ENCODE results near the gene ADORA2A.

Gene ADORA2A

GRCh38 chr22:24427500-24428164, at the start of gene ADORA2A:
ADORA2A (plus strand) TSS chr22:24427599; CDS start chr22:24433405, 5,806 bp downstream.
- DNase-seq (ENCODE audit: low read depth in 4 of 4, low spot score in 1 of 4) = peak in 3 of 4 experiments; percentile 40 to 77 (median 75)

GRCh38 chr22:24379536-24379935, 47.9 kb upstream of the ADORA2A start:
- no peak for DNase-seq (ENCODE audit: low read depth in 4 of 4, low spot score in 1 of 4)

- DNase-seq (ENCODE audit: low read depth in 4 of 4, low spot score in 1 of 4) = no peak
These were observed 47.0 kb upstream of the ADORA2A start for GRCh38 chr22:24380220-24380904.

GRCh38 chr22:24380905-24381230, 46.5 kb upstream of the ADORA2A start:
- DNase-seq (ENCODE audit: low read depth in 4 of 4, low spot score in 1 of 4) = no peak

GRCh38 chr22:24383061-24383460, 44.3 kb upstream of the ADORA2A start:
- DNase-seq (ENCODE audit: low read depth in 4 of 4, low spot score in 1 of 4) = no peak

GRCh38 chr22:24384131-24384530, 43.3 kb upstream of the ADORA2A start:
- no peak for DNase-seq (ENCODE audit: low read depth in 4 of 4, low spot score in 1 of 4)

- no peak for DNase-seq (ENCODE audit: low read depth in 4 of 4, low spot score in 1 of 4)
These were observed 40.4 kb upstream of the ADORA2A start for GRCh38 chr22:24386937-24387471.

GRCh38 chr22:24389680-24390079, 37.7 kb upstream of the ADORA2A start:
- DNase-seq (ENCODE audit: low read depth in 4 of 4, low spot score in 1 of 4) = no peak

GRCh38 chr22:24390156-24390555, 37.2 kb upstream of the ADORA2A start:
- DNase-seq (ENCODE audit: low read depth in 4 of 4, low spot score in 1 of 4) = no peak

GRCh38 chr22:24390576-24390975, 36.8 kb upstream of the ADORA2A start:
- no peak for DNase-seq (ENCODE audit: low read depth in 4 of 4, low spot score in 1 of 4)

GRCh38 chr22:24391836-24392217, 35.6 kb upstream of the ADORA2A start:
- no peak for DNase-seq (ENCODE audit: low read depth in 4 of 4, low spot score in 1 of 4)

- no peak for DNase-seq (ENCODE audit: low read depth in 4 of 4, low spot score in 1 of 4)
These were observed 35.0 kb upstream of the ADORA2A start for GRCh38 chr22:24392218-24392931.

GRCh38 chr22:24393012-24393559, 34.3 kb upstream of the ADORA2A start:
- no peak for DNase-seq (ENCODE audit: low read depth in 4 of 4, low spot score in 1 of 4)

GRCh38 chr22:24393848-24394247, 33.6 kb upstream of the ADORA2A start:
- no peak for DNase-seq (ENCODE audit: low read depth in 4 of 4, low spot score in 1 of 4)

GRCh38 chr22:24394254-24394653, 33.1 kb upstream of the ADORA2A start:
- DNase-seq (ENCODE audit: low read depth in 4 of 4, low spot score in 1 of 4) = no peak

GRCh38 chr22:24398409-24398808, 29.0 kb upstream of the ADORA2A start:
- no peak for DNase-seq (ENCODE audit: low read depth in 4 of 4, low spot score in 1 of 4)

- DNase-seq (ENCODE audit: low read depth in 4 of 4, low spot score in 1 of 4) = no peak
These were observed 27.2 kb upstream of the ADORA2A start for GRCh38 chr22:24400034-24400725.

- DNase-seq (ENCODE audit: low read depth in 4 of 4, low spot score in 1 of 4) = no peak
These were observed 26.4 kb upstream of the ADORA2A start for GRCh38 chr22:24400726-24401596.

- no peak for DNase-seq (ENCODE audit: low read depth in 4 of 4, low spot score in 1 of 4)
These were observed 25.4 kb upstream of the ADORA2A start for GRCh38 chr22:24401931-24402367.

Measured in stimulated activated CD4-positive, alpha-beta T cell treated with anti-CD3 and anti-CD28 coated beads, Interleukin-1b, Interleukin-23, amount 100 ng/mL, for 24 hours (primary cell).